Fibroblast of lung (primary cell): ENCODE data around the gene STX11. TPM values are rescaled to one million over a fixed set of nuclear protein-coding genes. Genes with fewer than 3 reads are reported as not detected.

Experiments used
- DNase-seq, 2 donors: peaks; one replicate each; pipeline versions ENCODE4 v3.0.0 to v3.0.0-alpha.2; 2010; ENCODE audit warnings: low read depth in 2 of 2
- H2AFZ ChIP-seq: 2 replicates; pipeline ENCODE4 v1.5.1; 2012; ENCODE audit warnings: low read length, control low read depth, inconsistent platforms
- H3K27ac ChIP-seq: 2 replicates; pipeline ENCODE4 v1.5.1; 2011; ENCODE audit warnings: low read length, control low read depth; ENCODE audit not compliant: insufficient read depth
- H3K27me3 ChIP-seq: 2 replicates; pipeline ENCODE4 v1.5.1; 2011; ENCODE audit warnings: mild to moderate bottlenecking, low read length; ENCODE audit not compliant: control insufficient read depth, insufficient read depth
- H3K36me3 ChIP-seq: 2 replicates; pipeline ENCODE4 v1.5.1; 2011; ENCODE audit warnings: low read length; ENCODE audit not compliant: control insufficient read depth, insufficient read depth
- H3K4me1 ChIP-seq: 2 replicates; pipeline ENCODE4 v1.5.1; 2011; ENCODE audit warnings: low read length; ENCODE audit not compliant: control insufficient read depth, insufficient read depth; ENCODE audit errors: extremely low read depth
- H3K4me2 ChIP-seq: 2 replicates; pipeline ENCODE4 v1.5.1; 2011; ENCODE audit warnings: low read length, control low read depth; ENCODE audit not compliant: insufficient read depth; ENCODE audit errors: extremely low read depth
- H3K4me3 ChIP-seq, 4 experiments: fragments of 200-600 bp in 1 of 4; sonication (generic) in 1 of 4; replicated peaks in 1 of 4; 2 replicates each; pipeline ENCODE4 v1.5.1; 2011 to 2016; ENCODE audit warnings: low read length in 4 of 4, low read depth in 3 of 4, mild to moderate bottlenecking in 3 of 4, control low read depth in 2 of 4, inconsistent platforms in 1 of 4, mixed read lengths in 1 of 4; ENCODE audit not compliant: insufficient read depth in 1 of 4; ENCODE audit errors: control extremely low read depth in 1 of 4
- H3K79me2 ChIP-seq: 2 replicates; pipeline ENCODE4 v1.5.1; 2012; ENCODE audit warnings: mild to moderate bottlenecking, low read length, inconsistent platforms; ENCODE audit not compliant: control insufficient read depth, insufficient read depth
- H3K9ac ChIP-seq: 2 replicates; pipeline ENCODE4 v1.5.1; 2011; ENCODE audit warnings: mild to moderate bottlenecking, low read length, control low read depth; ENCODE audit not compliant: insufficient read depth
- H3K9me3 ChIP-seq: 2 replicates; pipeline ENCODE4 v1.5.1; 2012; ENCODE audit warnings: low read depth, low read length; ENCODE audit not compliant: control insufficient read depth, insufficient read depth
- H4K20me1 ChIP-seq: 2 replicates; pipeline ENCODE4 v1.5.1; 2011; ENCODE audit warnings: low read length; ENCODE audit not compliant: control insufficient read depth, insufficient read depth; ENCODE audit errors: extremely low read depth
- CTCF ChIP-seq, 2 donors: IDR thresholded peaks in 1 of 2; conservative IDR thresholded peaks in 1 of 2; 1 replicate in 1 of 2; 2 replicates in 1 of 2; pipeline ENCODE4 v1.5.1; 2011 to 2012; ENCODE audit warnings: low read length in 2 of 2, control low read depth in 1 of 2, inconsistent platforms in 1 of 2, low read depth in 1 of 2, mild to moderate bottlenecking in 1 of 2
- EZH2 ChIP-seq: IDR thresholded peaks from 2 replicates; pipeline ENCODE4 v1.5.1; 2012; ENCODE audit warnings: low read length, control low read depth, mild to moderate bottlenecking; ENCODE audit errors: missing control alignments
- polyA plus RNA-seq, 2 donors: library from polyadenylated mRNA; depleted of rRNA in 1 of 2; stranded (reverse) in 1 of 2; unstranded in 1 of 2; fragments of >200 nt; gene quantifications; 2 replicates each; pipeline ENCODE4 v1.2.1, GENCODE V29; 2011 to 2012; ENCODE audit warnings: missing spikeins in 1 of 2
- total RNA-seq: library from RNA; depleted of rRNA; stranded (reverse); fragments of >200 nt; gene quantifications from 2 replicates; pipeline ENCODE4 v1.2.1, GENCODE V29; 2014

STX11 gene
- total and polyA plus RNA-seq, 2 donors (not counting 1 experiment from before 2014, with no cell fraction given): 0.33 to 6.6 TPM

GRCh38 chr6:144159223-144159622, 8.9 kb downstream of the STX11 start:
- no peaks in the 10 kb centered on the region for H3K27me3 ChIP-seq
- no peak overlapping the region for H2AFZ ChIP-seq
- TF ChIP-seq CTCF (conservative IDR thresholded peaks at IDR 0.05 in 1 of 2, IDR thresholded peaks at IDR 0.05 in 1 of 2; ENCODE audit: low read depth in 1 of 2, low read length in 2 of 2) (no peak), EZH2 (no peak)
- H3K9me3 ChIP-seq: no peaks in the 10 kb centered on the region
- H3K36me3 ChIP-seq: no peaks in the 10 kb centered on the region
- no peak overlapping the region for H3K4me2 ChIP-seq
- no peak for DNase-seq
- no peak overlapping the region for H3K4me3 ChIP-seq
- H3K79me2 ChIP-seq: no peaks in the 10 kb centered on the region
- peaks cover 9% of the 10 kb centered on the region for H3K4me1 ChIP-seq
- no peaks in the 10 kb centered on the region for H4K20me1 ChIP-seq
- H3K27ac ChIP-seq: no peak overlapping the region
- H3K9ac ChIP-seq: no peak overlapping the region

- Histone ChIP-seq H3K4me1 (peaks cover 9% of the 10 kb centered on the region), H2AFZ (no peak overlapping the region), H3K36me3 (no peaks in the 10 kb centered on the region), H3K4me3 (no peak overlapping the region), H4K20me1 (no peaks in the 10 kb centered on the region), H3K27me3 (no peaks in the 10 kb centered on the region), H3K27ac (no peak overlapping the region), H3K9me3 (no peaks in the 10 kb centered on the region), H3K9ac (no peak overlapping the region), H3K4me2 (no peak overlapping the region), H3K79me2 (no peaks in the 10 kb centered on the region)
- TF ChIP-seq CTCF (conservative IDR thresholded peaks at IDR 0.05 in 1 of 2, IDR thresholded peaks at IDR 0.05 in 1 of 2; ENCODE audit: low read depth in 1 of 2, low read length in 2 of 2) (no peak), EZH2 (no peak)
- no peak for DNase-seq
Observed at GRCh38 chr6:144159742-144160141, 9.4 kb downstream of the STX11 start.

- DNase-seq: no peak
- H3K36me3 ChIP-seq: no peaks in the 10 kb centered on the region
Observed at GRCh38 chr6:144160431-144161005, 10.2 kb downstream of the STX11 start.

More at GRCh38 chr6:144160431-144161005, 10.2 kb downstream of the STX11 start:
- no peak overlapping the region for H3K4me3 ChIP-seq
- no peak overlapping the region for H3K9ac ChIP-seq
- peaks cover 9% of the 10 kb centered on the region for H3K4me1 ChIP-seq
- no peaks in the 10 kb centered on the region for H3K9me3 ChIP-seq
- no peak overlapping the region for H3K4me2 ChIP-seq
- no peaks in the 10 kb centered on the region for H3K27me3 ChIP-seq
- no peaks in the 10 kb centered on the region for H4K20me1 ChIP-seq
- TF ChIP-seq CTCF (conservative IDR thresholded peaks at IDR 0.05 in 1 of 2, IDR thresholded peaks at IDR 0.05 in 1 of 2; ENCODE audit: low read depth in 1 of 2, low read length in 2 of 2) (no peak), EZH2 (no peak)
- H3K27ac ChIP-seq: no peak overlapping the region
- H3K79me2 ChIP-seq: no peaks in the 10 kb centered on the region
- H2AFZ ChIP-seq: no peak overlapping the region
